NCI-H2227 (cell line): ENCODE results near the gene KCNMA1.
"Not testable (repeated sequence)": the region's sequence is repeated elsewhere in the genome, so short reads cannot be mapped to it uniquely, and the experiment has no call there.

Experiments used
- DNase-seq: peaks from one replicate; lab custom pipeline; 2025; ENCODE audit not compliant: unreplicated experiment; lab: John Stamatoyannopoulos, UW

KCNMA1 gene

DNA sequence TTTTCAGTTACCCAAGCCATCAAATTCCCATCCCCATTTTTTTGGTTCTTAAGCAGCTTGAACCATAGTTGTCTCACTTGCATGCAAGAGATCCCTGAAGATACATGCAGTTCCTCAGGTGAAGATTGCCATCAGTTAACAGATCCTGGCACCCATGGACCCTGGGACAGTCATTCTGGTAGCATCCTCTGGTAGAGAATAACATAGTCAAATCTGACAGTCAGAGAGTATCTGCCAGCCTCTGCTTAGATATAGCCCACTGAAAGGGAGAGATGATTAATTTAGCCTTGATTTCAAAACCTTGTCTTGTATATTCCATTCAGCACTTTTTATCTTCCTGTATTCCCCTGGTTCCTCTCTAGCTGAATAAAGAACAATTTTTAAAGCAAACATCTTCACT, 280.4 kb downstream of the KCNMA1 start:
- DNase-seq: no peak

- no peak for DNase-seq
Measured at GRCh38 chr10:77355844-77356243, 281.8 kb downstream of the KCNMA1 start.

DNA sequence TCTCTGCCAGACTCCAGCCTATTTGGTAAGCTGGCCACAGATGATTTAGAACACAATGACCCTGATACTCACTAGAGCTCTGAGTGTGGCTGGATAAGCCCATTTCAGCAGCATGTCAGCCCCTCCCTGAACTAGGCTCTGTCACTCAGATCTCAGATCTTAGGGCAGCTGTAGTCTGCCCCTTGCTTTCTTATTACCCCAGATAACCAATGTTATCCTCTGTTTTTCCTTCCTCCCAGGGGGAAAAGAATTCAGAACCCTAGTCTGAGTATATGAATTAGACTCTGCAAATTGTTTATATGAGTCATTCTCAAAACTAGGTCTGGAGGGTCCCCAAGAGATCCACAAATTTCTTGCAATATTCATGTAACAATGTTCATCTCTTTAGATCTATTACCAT, 286.2 kb downstream of the KCNMA1 start:
- DNase-seq: no peak

- DNase-seq: no peak
Measured at GRCh38 chr10:77350711-77351119, 286.9 kb downstream of the KCNMA1 start.

GRCh38 chr10:77350134-77350533, 287.5 kb downstream of the KCNMA1 start:
- DNase-seq: no peak

- DNase-seq: no peak
Measured at GRCh38 chr10:77349226-77349625, 288.4 kb downstream of the KCNMA1 start.

GRCh38 chr10:77348751-77349150, 288.9 kb downstream of the KCNMA1 start:
- no peak for DNase-seq

- no peak for DNase-seq
Measured at GRCh38 chr10:77348082-77348481, 289.5 kb downstream of the KCNMA1 start.

DNA sequence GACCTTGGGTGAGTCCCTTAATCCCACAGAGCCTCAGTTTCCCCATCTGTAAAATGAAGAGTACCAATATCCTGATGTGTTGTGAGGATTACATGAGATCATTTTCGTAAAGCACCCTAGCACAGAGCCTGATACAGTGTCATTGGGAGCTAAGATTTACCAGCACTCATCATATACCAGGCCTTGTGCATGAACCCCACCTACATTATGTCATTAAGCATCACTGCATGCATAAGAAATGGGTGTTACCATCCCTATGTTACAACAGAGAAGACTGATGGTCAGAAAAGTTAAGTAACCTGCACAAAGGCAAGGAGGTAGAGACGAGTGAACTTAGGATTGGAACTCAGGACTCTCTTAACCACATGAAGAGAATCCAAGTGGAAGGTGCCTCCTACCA, 290.6 kb downstream of the KCNMA1 start:
- DNase-seq: no peak

DNA sequence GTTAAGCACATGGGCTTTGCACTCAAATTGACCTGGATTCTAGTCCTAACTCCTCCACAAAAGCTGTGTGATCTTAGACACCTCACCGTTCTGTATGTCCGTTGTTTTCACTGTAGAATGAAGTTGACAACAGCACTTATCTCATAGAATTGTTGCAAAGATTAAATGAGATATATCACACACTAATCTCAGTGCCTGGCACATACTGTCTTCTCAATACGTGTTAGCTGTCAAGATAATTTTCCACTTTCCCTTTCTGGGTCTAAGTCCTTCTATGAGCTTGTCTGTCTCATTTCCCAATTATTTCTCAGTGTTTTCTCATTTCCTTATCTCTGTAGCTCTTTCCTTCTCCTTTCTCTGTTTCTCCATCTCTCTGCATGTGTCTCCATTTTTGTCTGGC, 296.6 kb downstream of the KCNMA1 start:
- DNase-seq: no peak

GRCh38 chr10:77339872-77340271, 297.7 kb downstream of the KCNMA1 start:
- not testable (repeated sequence) for DNase-seq

- DNase-seq: no peak
Measured at GRCh38 chr10:77339166-77339565, 298.4 kb downstream of the KCNMA1 start.

DNA sequence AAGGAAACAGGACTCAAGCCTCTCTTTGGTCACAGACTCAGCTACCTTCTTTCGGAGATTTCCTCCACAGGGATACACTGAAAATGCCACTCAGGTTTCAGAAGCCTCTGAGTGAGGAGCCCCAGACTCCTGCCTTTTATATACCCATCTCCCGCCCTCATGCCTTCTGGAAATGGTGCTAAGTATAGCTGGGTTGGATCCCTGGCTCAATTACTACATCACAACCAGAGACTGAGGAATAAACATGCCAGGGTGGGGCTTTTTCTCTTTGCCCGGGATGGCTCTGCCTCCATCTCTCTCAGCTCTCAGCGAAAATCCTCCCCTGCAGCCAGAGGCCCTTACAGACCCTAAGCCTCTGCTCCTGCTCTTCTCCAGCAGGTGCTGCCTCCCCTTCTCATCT, 299.5 kb downstream of the KCNMA1 start:
- DNase-seq: no peak

- DNase-seq: no peak
Measured at GRCh38 chr10:77334501-77334900, 303.1 kb downstream of the KCNMA1 start.

GRCh38 chr10:77333610-77334340, 303.8 kb downstream of the KCNMA1 start:
- peak; percentile 86 for DNase-seq

- DNase-seq: no peak
Measured at GRCh38 chr10:77332256-77332655, 305.4 kb downstream of the KCNMA1 start.

GRCh38 chr10:77328272-77328816, 309.3 kb downstream of the KCNMA1 start:
- no peak for DNase-seq

DNA sequence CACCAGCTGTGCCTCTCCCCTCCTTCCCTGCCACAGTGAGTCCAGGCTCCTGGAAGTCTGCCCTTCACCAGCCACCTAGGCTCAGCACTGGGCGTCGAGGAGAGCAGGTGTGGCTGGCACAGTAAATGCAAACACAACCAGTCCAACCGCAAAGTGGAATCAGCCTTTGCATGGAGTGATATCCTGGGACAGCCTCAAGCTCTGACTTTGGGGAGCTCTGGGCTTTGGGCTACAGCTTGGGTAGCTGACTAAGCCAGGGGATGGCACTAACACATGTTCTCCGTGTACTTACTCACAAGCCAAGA, 312.4 kb downstream of the KCNMA1 start:
- no peak for DNase-seq

- DNase-seq: no peak
Measured at GRCh38 chr10:77321838-77322237, 315.8 kb downstream of the KCNMA1 start.

DNA sequence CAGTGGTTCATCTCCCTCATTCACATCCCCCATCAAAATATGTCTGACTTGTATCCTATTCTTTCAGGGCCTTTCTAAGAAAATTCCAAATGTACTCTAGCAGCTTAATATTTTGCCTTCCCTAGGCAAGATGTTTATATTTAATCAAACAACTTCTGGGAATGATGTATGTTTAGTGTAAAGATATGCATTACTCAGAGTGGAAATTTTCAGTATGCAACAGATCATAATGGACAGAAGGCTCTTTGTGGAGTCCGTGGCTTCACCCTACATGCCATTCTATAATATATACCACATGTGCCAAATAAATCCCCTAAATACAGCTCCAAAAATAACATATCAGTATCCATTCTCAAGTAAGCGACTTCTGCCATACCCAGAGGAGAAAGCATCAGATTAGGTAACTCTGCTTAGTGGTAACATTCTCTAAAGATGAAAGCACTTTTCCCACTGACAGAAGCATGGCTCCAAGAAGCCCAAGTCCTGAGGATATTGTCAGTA, 316.6 kb downstream of the KCNMA1 start:
- DNase-seq: no peak

DNA sequence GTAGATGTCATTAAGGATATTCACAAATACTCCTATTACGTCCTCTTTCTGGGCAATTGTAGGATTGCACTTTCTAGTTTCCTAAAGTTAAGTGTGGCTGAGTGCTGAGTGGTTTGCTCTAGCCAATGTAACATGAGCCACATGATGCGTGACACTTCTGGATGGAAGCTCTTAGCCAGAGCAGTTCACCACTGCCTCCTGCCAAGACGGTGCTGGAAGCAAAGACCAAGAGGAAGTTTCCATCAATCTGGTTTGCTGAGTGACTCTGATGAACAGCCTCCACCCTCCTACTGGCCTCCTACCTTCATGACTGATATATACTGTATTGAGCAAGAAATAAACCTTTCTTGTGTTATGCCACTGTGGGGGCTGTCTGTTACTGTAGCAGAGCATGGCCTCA, 318.1 kb downstream of the KCNMA1 start:
- no peak for DNase-seq

DNA sequence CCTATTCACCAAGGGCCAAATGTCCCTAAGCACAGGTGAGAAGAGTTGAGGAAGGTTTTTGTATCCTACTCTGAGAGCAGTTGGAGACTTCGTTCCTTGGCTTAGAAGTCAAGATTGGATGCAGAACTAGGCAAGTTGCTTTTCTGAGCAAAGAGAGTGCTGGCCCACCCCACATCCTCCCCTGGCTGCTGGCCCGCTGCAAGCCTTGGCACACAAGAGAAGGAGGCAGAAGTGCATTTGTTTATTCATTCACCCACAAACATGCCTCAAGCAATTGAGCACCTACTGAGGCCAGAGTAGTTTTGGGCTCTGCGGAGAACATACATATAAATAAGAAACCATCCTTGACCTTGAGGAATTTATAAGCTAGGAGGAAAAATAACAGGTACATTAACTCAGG, 318.9 kb downstream of the KCNMA1 start:
- DNase-seq: no peak

- no peak for DNase-seq
Measured at GRCh38 chr10:77317221-77317620, 320.4 kb downstream of the KCNMA1 start.
